DOHH2 (cell line): Measurements from ENCODE around the gene GNRH2.

Experiments
- H3F3A ChIP-seq: fragments of 200-600 bp; sonication (generic), shearing (Covaris generic); 2 replicates; pipeline ENCODE4 v1.6.0; 2016; ENCODE audit warnings: antibody characterized with exemption, mild to moderate bottlenecking; ENCODE audit not compliant: control insufficient read depth, insufficient read depth
- H3K27ac ChIP-seq: fragments of 200-600 bp; sonication (generic); 2 replicates; pipeline ENCODE4 v1.5.1; 2014; ENCODE audit warnings: low read depth, mild to moderate bottlenecking, low read length, moderate library complexity
- H3K27me3 ChIP-seq: fragments of 200-600 bp; sonication (generic); 2 replicates; pipeline ENCODE4 v1.6.1; 2014; ENCODE audit warnings: mild to moderate bottlenecking, low read length, mixed read lengths; ENCODE audit not compliant: control insufficient read depth
- H3K36me3 ChIP-seq: fragments of 200-600 bp; sonication (generic); 2 replicates; pipeline ENCODE4 v1.6.1; 2014; ENCODE audit warnings: mild to moderate bottlenecking, low read length, moderate library complexity, mixed read lengths; ENCODE audit not compliant: control insufficient read depth
- H3K4me1 ChIP-seq: fragments of 200-600 bp; sonication (generic); 2 replicates; pipeline ENCODE4 v1.6.1; 2014; ENCODE audit warnings: mild to moderate bottlenecking, low read length, mixed read lengths; ENCODE audit not compliant: control insufficient read depth
- H3K4me2 ChIP-seq: fragments of 200-600 bp; sonication (generic); 2 replicates; pipeline ENCODE4 v1.6.0; 2014; ENCODE audit warnings: mild to moderate bottlenecking, low read length, moderate library complexity
- H3K4me3 ChIP-seq: fragments of 200-600 bp; sonication (generic); 2 replicates; pipeline ENCODE4 v1.5.1; 2014; ENCODE audit warnings: mild to moderate bottlenecking, low read length, mixed read lengths
- H3K79me2 ChIP-seq: fragments of 200-600 bp; sonication (generic); 2 replicates; pipeline ENCODE4 v1.6.1; 2014; ENCODE audit warnings: mild to moderate bottlenecking, low read length, mixed read lengths; ENCODE audit not compliant: control insufficient read depth
- H3K9me2 ChIP-seq: fragments of 200-600 bp; sonication (generic); replicated peaks from 2 replicates; pipeline ENCODE4 v1.6.1; 2014; ENCODE audit warnings: mild to moderate bottlenecking, low read length, mixed read lengths; ENCODE audit not compliant: control insufficient read depth
- H3K9me3 ChIP-seq: fragments of 200-600 bp; sonication (generic); 2 replicates; pipeline ENCODE4 v1.6.1; 2014; ENCODE audit warnings: antibody characterized with exemption, low read length, mixed read lengths; ENCODE audit not compliant: control insufficient read depth, insufficient read depth
- H4K20me1 ChIP-seq: fragments of 200-600 bp; sonication (generic); 2 replicates; pipeline ENCODE4 v1.6.0; 2014; ENCODE audit warnings: low read depth, mild to moderate bottlenecking, antibody characterized with exemption, low read length, moderate library complexity; ENCODE audit not compliant: control insufficient read depth, insufficient read depth
- CTCF ChIP-seq: fragments of 200-600 bp; sonication (generic); IDR thresholded peaks from one replicate; pipeline ENCODE4 v1.5.1; 2014; ENCODE audit warnings: antibody characterized with exemption, mild to moderate bottlenecking, low read depth, low read length; ENCODE audit not compliant: poor library complexity, severe bottlenecking
- EZH2phosphoT487 ChIP-seq: fragments of 200-600 bp; sonication (generic); IDR thresholded peaks from 2 replicates; pipeline ENCODE4 v1.6.1; 2017; ENCODE audit warnings: borderline replicate concordance, mild to moderate bottlenecking, antibody characterized with exemption, low read length, moderate library complexity, mixed read lengths

GNRH2 gene

GRCh38 chr20:3092611-3093379 is 49.4 kb downstream of the GNRH2 start:
- H3K36me3 ChIP-seq: no peaks in the 10 kb centered on the region
- TF ChIP-seq EZH2phosphoT487: peak; percentile 45; the same call in 1 of the 2 replicates
- no peak for TF ChIP-seq CTCF
- no peaks in the 10 kb centered on the region for H3K9me3 ChIP-seq
- no peaks in the 10 kb centered on the region for H3K9me2 ChIP-seq
- no peak overlapping the region for H3K27ac ChIP-seq
- peak overlapping the region; percentile 29 for H3K4me3 ChIP-seq
- H3K4me1 ChIP-seq: peaks cover 27% of the 10 kb centered on the region
- no peaks in the 10 kb centered on the region for H4K20me1 ChIP-seq
- H3K79me2 ChIP-seq: no peaks in the 10 kb centered on the region
- 0 out of 2 replicates have a peak, but pooled peaks cover 2% of the 10 kb centered on the region for H3F3A ChIP-seq
- H3K27me3 ChIP-seq: peaks cover 34% of the 10 kb centered on the region
- peak overlapping the region; percentile 46 for H3K4me2 ChIP-seq

GRCh38 chr20:3093861-3094361 is 50.5 kb downstream of the GNRH2 start:
- Histone ChIP-seq H3K4me1 (peaks cover 27% of the 10 kb centered on the region), H3K27ac (no peak overlapping the region), H4K20me1 (no peaks in the 10 kb centered on the region), H3F3A (0 out of 2 replicates have a peak, but pooled peaks cover 2% of the 10 kb centered on the region), H3K79me2 (no peaks in the 10 kb centered on the region), H3K36me3 (no peaks in the 10 kb centered on the region), H3K27me3 (peaks cover 34% of the 10 kb centered on the region), H3K9me3 (no peaks in the 10 kb centered on the region), H3K4me3 (no peak overlapping the region), H3K4me2 (peak overlapping the region; percentile 46), H3K9me2 (no peaks in the 10 kb centered on the region)
- no peak for TF ChIP-seq EZH2phosphoT487
- TF ChIP-seq CTCF: no peak

DNA sequence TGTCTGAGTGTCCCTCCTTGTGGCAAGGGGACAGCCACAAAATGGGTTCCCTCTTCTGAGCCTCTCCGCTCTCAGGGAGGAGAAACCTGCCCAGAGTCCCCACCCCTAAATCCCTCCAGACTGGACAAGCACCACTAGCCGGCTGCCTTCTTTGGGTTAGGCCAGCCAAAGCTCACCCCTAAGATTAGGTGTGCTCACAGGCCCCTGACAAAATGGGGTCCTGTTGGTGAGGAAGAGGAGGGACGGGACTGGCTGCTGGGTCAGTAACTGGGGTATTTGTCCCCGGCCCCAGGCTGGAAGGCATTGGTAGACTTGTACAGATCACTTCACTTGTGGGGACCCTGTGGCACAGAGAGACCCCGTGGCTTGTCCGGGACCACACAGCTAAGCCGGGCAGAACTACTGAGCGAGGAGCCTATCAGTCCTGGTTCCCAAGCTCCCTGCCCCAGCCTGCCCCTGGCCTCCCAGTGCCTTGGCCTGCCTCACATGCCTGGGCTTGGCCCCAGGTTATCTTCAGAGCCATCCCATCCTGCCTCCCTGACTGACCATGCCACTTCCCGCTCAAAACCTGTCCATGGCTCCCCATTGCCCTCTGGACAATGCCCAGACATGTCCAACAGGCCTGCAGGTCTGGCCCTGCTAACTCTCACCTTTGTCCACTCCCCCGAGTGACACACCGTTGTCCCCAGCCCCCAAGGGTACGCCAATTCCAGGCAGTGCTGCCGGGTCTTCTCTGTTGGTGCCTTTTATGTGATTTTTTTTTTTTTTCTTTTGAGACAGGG is 51.6 kb downstream of the GNRH2 start:
- Histone ChIP-seq H3K27me3 (peaks cover 34% of the 10 kb centered on the region), H3K27ac (no peak overlapping the region), H3K9me3 (no peaks in the 10 kb centered on the region), H3K4me1 (peaks cover 27% of the 10 kb centered on the region), H3K4me2 (no peak overlapping the region), H3K9me2 (no peaks in the 10 kb centered on the region), H3K4me3 (no peak overlapping the region), H3K79me2 (no peaks in the 10 kb centered on the region), H4K20me1 (no peaks in the 10 kb centered on the region), H3K36me3 (no peaks in the 10 kb centered on the region), H3F3A (0 out of 2 replicates have a peak, but pooled peaks cover 2% of the 10 kb centered on the region)
- no peak for TF ChIP-seq EZH2phosphoT487
- no peak for TF ChIP-seq CTCF
